HCT116 (cell line): ENCODE results near the gene KLHL35. TPM values are rescaled to one million over a fixed set of nuclear protein-coding genes. Genes with fewer than 3 reads are reported as not detected.

Experiments used
- ATAC-seq: fragments of 200-7000 bp; cut with Tn5 transposase; 2 replicates; pipeline ENCODE4 v1.9.1; 2020; ENCODE audit warnings: mild to moderate bottlenecking, moderate library complexity
- BruUV-seq: library from RNA; stranded (reverse); fragments of 400-500 nt; replicated peaks from 2 replicates; lab custom pipeline; 2021; lab: Mats Ljungman, UMichigan
- CTCF ChIA-PET: fragments of 300-600 bp; sonication (Branson Sonifier 250); formaldehyde crosslinking; loops from one replicate; lab custom pipeline; 2021; ENCODE audit warnings: antibody characterized with exemption; lab: Charles Lee
- POLR2A ChIA-PET: fragments of 300-600, 350-600 bp; sonication (Branson Sonifier 250); formaldehyde crosslinking; loops from one replicate; lab custom pipeline; 2021; ENCODE audit warnings: antibody characterized with exemption; lab: Charles Lee
- RAD21 ChIA-PET, 2 experiments: fragments of 300-600 bp; sonication (Branson Sonifier 250); formaldehyde crosslinking; loops; one replicate each; lab custom pipeline; 2023; ENCODE audit warnings: low total read pairs in 2 of 2; ENCODE audit not compliant: uncharacterized antibody in 2 of 2, unreplicated experiment in 2 of 2, low non-redundant PET in 1 of 2; lab: Charles Lee
- DNase-seq: peaks from one replicate; pipeline ENCODE4 v3.0.0-alpha.2; 2010; ENCODE audit warnings: low read depth, low spot score
- H2AFZ ChIP-seq: fragments of 200-600 bp; shearing (Covaris generic), sonication (generic); 2 replicates; pipeline ENCODE4 v1.6.1; 2017; ENCODE audit warnings: low read depth, mixed run types, mixed read lengths, antibody characterized with exemption, low read length; ENCODE audit not compliant: poor library complexity, severe bottlenecking
- H3K27ac ChIP-seq: 2 replicates; pipeline ENCODE4 v1.5.1; 2012; ENCODE audit warnings: low read depth, low read length
- H3K27me3 ChIP-seq: fragments of 200-600 bp; sonication (generic); 2 replicates; pipeline ENCODE4 v1.6.1; 2016; ENCODE audit warnings: mixed run types, low read length, mixed read lengths; ENCODE audit not compliant: insufficient read depth
- H3K36me3 ChIP-seq, 2 experiments: fragments of 200-500 bp in 1 of 2; fragments of 200-600 bp in 1 of 2; sonication (Bioruptor generic) in 1 of 2; sonication (generic) in 1 of 2; 2 replicates each; pipeline versions ENCODE4 v1.5.1 to v1.6.1; 2014 to 2016; ENCODE audit warnings: low read length in 2 of 2, inconsistent platforms in 1 of 2, mixed read lengths in 1 of 2, mixed run types in 1 of 2; ENCODE audit not compliant: insufficient read depth in 2 of 2, control insufficient read depth in 1 of 2
- H3K4me1 ChIP-seq, 2 experiments: fragments of 200-600 bp in 1 of 2; sonication (generic) in 1 of 2; 2 replicates each; pipeline versions ENCODE4 v1.5.1 to v1.6.1; 2012 to 2017; ENCODE audit warnings: low read length in 2 of 2, inconsistent platforms in 1 of 2, mild to moderate bottlenecking in 1 of 2, mixed read lengths in 1 of 2, mixed run types in 1 of 2, moderate library complexity in 1 of 2; ENCODE audit not compliant: insufficient read depth in 2 of 2, control insufficient read depth in 1 of 2
- H3K4me2 ChIP-seq: fragments of 200-600 bp; sonication (generic); 2 replicates; pipeline ENCODE4 v1.6.1; 2017; ENCODE audit warnings: mixed run types, low read length, mixed read lengths
- H3K4me3 ChIP-seq, 2 experiments: fragments of 200-600 bp in 1 of 2; sonication (generic) in 1 of 2; replicated peaks in 1 of 2; 2 replicates each; pipeline ENCODE4 v1.5.1; 2011 to 2016; ENCODE audit warnings: low read length in 2 of 2, control low read depth in 1 of 2, low read depth in 1 of 2, mild to moderate bottlenecking in 1 of 2, mixed read lengths in 1 of 2, mixed run types in 1 of 2
- H3K79me2 ChIP-seq: fragments of 200-600 bp; sonication (generic); 2 replicates; pipeline ENCODE4 v1.6.1; 2017; ENCODE audit warnings: mild to moderate bottlenecking, mixed run types, low read length, moderate library complexity, mixed read lengths; ENCODE audit not compliant: insufficient read depth
- H3K9ac ChIP-seq: fragments of 200-600 bp; sonication (generic); 2 replicates; pipeline ENCODE4 v1.6.1; 2016; ENCODE audit warnings: low read length, mixed read lengths
- H3K9me2 ChIP-seq: fragments of 200-600 bp; sonication (generic), shearing (Covaris generic); 2 replicates; pipeline ENCODE4 v1.6.1; 2017; ENCODE audit warnings: mixed run types, mild to moderate bottlenecking, moderate library complexity; ENCODE audit not compliant: insufficient read depth
- H3K9me3 ChIP-seq, 2 experiments: fragments of 200-500 bp in 1 of 2; fragments of 200-600 bp in 1 of 2; sonication (Bioruptor generic) in 1 of 2; sonication (generic) in 1 of 2; 2 replicates each; pipeline ENCODE4 v1.6.1; 2014 to 2017; ENCODE audit warnings: low read length in 2 of 2, mixed read lengths in 2 of 2, inconsistent platforms in 1 of 2, low read depth in 1 of 2, mild to moderate bottlenecking in 1 of 2, mixed run types in 1 of 2, moderate library complexity in 1 of 2; ENCODE audit not compliant: control insufficient read depth in 1 of 2, insufficient read depth in 1 of 2
- H4K20me1 ChIP-seq: fragments of 200-600 bp; sonication (generic), shearing (Covaris generic); 2 replicates; pipeline ENCODE4 v1.6.1; 2017; ENCODE audit warnings: mixed run types, mild to moderate bottlenecking, moderate library complexity; ENCODE audit not compliant: insufficient read depth
- CBX3 ChIP-seq: IDR thresholded peaks from 2 replicates; pipeline ENCODE4 v1.6.1; 2012; ENCODE audit warnings: low read depth
- ELF1 ChIP-seq: IDR thresholded peaks from 2 replicates; pipeline ENCODE4 v1.6.1; 2012; ENCODE audit warnings: low read depth, borderline replicate concordance
- EZH2phosphoT487 ChIP-seq: fragments of 200-600 bp; IDR thresholded peaks from 2 replicates; pipeline ENCODE4 v1.6.1; 2018; ENCODE audit warnings: antibody characterized with exemption, borderline replicate concordance
- JUND ChIP-seq: IDR thresholded peaks from 2 replicates; pipeline ENCODE4 v1.6.1; 2012
- POLR2AphosphoS5 ChIP-seq: IDR thresholded peaks from 2 replicates; pipeline ENCODE4 v1.6.1; 2011; ENCODE audit warnings: mild to moderate bottlenecking, low read depth, low read length, moderate library complexity
- RAD21 ChIP-seq: IDR thresholded peaks from 2 replicates; pipeline ENCODE4 v1.6.1; 2012; ENCODE audit warnings: low read depth, mild to moderate bottlenecking
- REST ChIP-seq: IDR thresholded peaks from 2 replicates; pipeline ENCODE4 v1.6.1; 2012; ENCODE audit warnings: low read depth
- SP1 ChIP-seq: IDR thresholded peaks from 2 replicates; pipeline ENCODE4 v1.6.1; 2012; ENCODE audit warnings: low read depth
- SRF ChIP-seq: IDR thresholded peaks from 2 replicates; pipeline ENCODE4 v1.6.1; 2012; ENCODE audit warnings: low read depth
- ZNF274 ChIP-seq: fragments of 200-500 bp; sonication (Bioruptor generic); IDR thresholded peaks from 2 replicates; pipeline ENCODE4 v1.6.1; 2014; ENCODE audit warnings: mild to moderate bottlenecking, low read depth, low read length, inconsistent platforms
- intact Hi-C: fragments of 100-400 bp; cut with micrococcal nuclease; formaldehyde crosslinking; loops from 2 replicates; pipeline ENCODE4 v1.10.0; 2022
- total RNA-seq: library from RNA; stranded (reverse); gene quantifications from one replicate; pipeline ENCODE4 v1.2.1, GENCODE V29; 2021; ENCODE audit not compliant: unreplicated experiment
- TF ChIP-seq, protein P1 (sequence below), 3 experiments: fragments of 200-600 bp in 1 of 3; sonication (generic) in 1 of 3; IDR thresholded peaks in 2 of 3; conservative IDR thresholded peaks in 1 of 3; 2 replicates each; pipeline ENCODE4 v1.5.1; 2012 to 2017; ENCODE audit warnings: low read depth in 2 of 3, low read length in 2 of 3, antibody characterized with exemption in 1 of 3, borderline replicate concordance in 1 of 3, control low read depth in 1 of 3, mild to moderate bottlenecking in 1 of 3, mixed read lengths in 1 of 3, mixed run types in 1 of 3, moderate library complexity in 1 of 3; ENCODE audit not compliant: insufficient read depth in 1 of 3
- TF ChIP-seq, protein P2 (sequence below): IDR thresholded peaks from 2 replicates; pipeline ENCODE4 v1.6.1; 2012

KLHL35 gene
- total RNA-seq, 1 experiment from 2014 or later: 1.7 TPM

GRCh38 chr11:75420224-75421034 lies 12.6 kb downstream of the KLHL35 start:
- Histone ChIP-seq H3K79me2 (peaks cover 6% of the 10 kb centered on the region; the same call in 1 of the 2 replicates), H3K36me3 (peaks cover 3 to 11% of the 10 kb centered on the region in 2 experiments), H3K27ac (no peak overlapping the region; the same call in 1 of the 2 replicates), H3K9me3 (no peaks in the 10 kb centered on the region), H3K9me2 (no peaks in the 10 kb centered on the region), H3K27me3 (no peaks in the 10 kb centered on the region), H3K4me1 (no peaks in the 10 kb centered on the region; a peak in 1 of 4 replicates), H3K9ac (no peak overlapping the region), H3K4me2 (no peak overlapping the region), H2AFZ (no peak overlapping the region), H3K4me3 (no peak overlapping the region), H4K20me1 (peaks cover 3% of the 10 kb centered on the region; the same call in 1 of the 2 replicates)
- RAD21 ChIA-PET: no interaction called here
- no peak for ATAC-seq
- no peak for TF ChIP-seq SRF
- TF ChIP-seq JUND: no peak
- intact Hi-C loops: no loop called here
- POLR2A ChIA-PET: no interaction called here
- no peak for DNase-seq
- CTCF ChIA-PET: no interaction called here
- BruUV-seq: no TSS peak

GRCh38 chr11:75413864-75414263 lies 19.1 kb downstream of the KLHL35 start:
- ATAC-seq (no peak), DNase-seq (no peak)
- Histone ChIP-seq H3K9me2 (no peaks in the 10 kb centered on the region), H3K9ac (no peak overlapping the region), H3K4me2 (no peak overlapping the region), H3K79me2 (peaks cover 15% of the 10 kb centered on the region), H3K36me3 (peaks cover 23 to 28% of the 10 kb centered on the region in 2 experiments), H3K27me3 (no peaks in the 10 kb centered on the region), H3K27ac (no peak overlapping the region), H2AFZ (no peak overlapping the region), H3K9me3 (no peaks in the 10 kb centered on the region), H3K4me3 (no peak overlapping the region), H4K20me1 (peaks cover 3% of the 10 kb centered on the region; the same call in 1 of the 2 replicates), H3K4me1 (no peaks in the 10 kb centered on the region; a peak in 1 of 4 replicates)
- POLR2A ChIA-PET: no interaction called here
- intact Hi-C loops: no loop called here
- RAD21 ChIA-PET: no interaction called here
- TSS peak; percentile 18 for BruUV-seq
- TF ChIP-seq ELF1 (no peak), SP1 (no peak), SRF (no peak), ZNF274 (no peak), REST (no peak), EZH2phosphoT487 (no peak), RAD21 (no peak), POLR2AphosphoS5 (no peak), CBX3 (no peak)
- TF ChIP-seq, protein P1, sequence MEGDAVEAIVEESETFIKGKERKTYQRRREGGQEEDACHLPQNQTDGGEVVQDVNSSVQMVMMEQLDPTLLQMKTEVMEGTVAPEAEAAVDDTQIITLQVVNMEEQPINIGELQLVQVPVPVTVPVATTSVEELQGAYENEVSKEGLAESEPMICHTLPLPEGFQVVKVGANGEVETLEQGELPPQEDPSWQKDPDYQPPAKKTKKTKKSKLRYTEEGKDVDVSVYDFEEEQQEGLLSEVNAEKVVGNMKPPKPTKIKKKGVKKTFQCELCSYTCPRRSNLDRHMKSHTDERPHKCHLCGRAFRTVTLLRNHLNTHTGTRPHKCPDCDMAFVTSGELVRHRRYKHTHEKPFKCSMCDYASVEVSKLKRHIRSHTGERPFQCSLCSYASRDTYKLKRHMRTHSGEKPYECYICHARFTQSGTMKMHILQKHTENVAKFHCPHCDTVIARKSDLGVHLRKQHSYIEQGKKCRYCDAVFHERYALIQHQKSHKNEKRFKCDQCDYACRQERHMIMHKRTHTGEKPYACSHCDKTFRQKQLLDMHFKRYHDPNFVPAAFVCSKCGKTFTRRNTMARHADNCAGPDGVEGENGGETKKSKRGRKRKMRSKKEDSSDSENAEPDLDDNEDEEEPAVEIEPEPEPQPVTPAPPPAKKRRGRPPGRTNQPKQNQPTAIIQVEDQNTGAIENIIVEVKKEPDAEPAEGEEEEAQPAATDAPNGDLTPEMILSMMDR (IDR thresholded peaks at IDR 0.05 in 2 of 3, conservative IDR thresholded peaks at IDR 0.05 in 1 of 3; ENCODE audit: borderline replicate concordance in 1 of 3, insufficient read depth in 1 of 3, low read depth in 2 of 3, low read length in 2 of 3): no peak
- TF ChIP-seq, protein P2, sequence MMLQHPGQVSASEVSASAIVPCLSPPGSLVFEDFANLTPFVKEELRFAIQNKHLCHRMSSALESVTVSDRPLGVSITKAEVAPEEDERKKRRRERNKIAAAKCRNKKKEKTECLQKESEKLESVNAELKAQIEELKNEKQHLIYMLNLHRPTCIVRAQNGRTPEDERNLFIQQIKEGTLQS: no peak
- CTCF ChIA-PET: interaction anchor here (1.9 kb wide), 1 partner anchor 12 kb away, joined by 4 read pairs; no protein-coding TSS in a partner anchor
